ENCODE measurements around the gene GSC2.

Gene GSC2

GRCh38 chr22:19132153-19132552, 17.9 kb downstream of the GSC2 start:
- no peak for DNase-seq

GRCh38 chr22:19131685-19132015, 18.4 kb downstream of the GSC2 start:
- no peak for DNase-seq

GRCh38 chr22:19130959-19131684, 19.0 kb downstream of the GSC2 start, which contains the start of gene TSSK2:
Gene TSSK2 (plus strand): TSS chr22:19131308. CDS start chr22:19131400, 92 bp downstream.
- no peak for DNase-seq

GRCh38 chr22:19129871-19130270, 20.2 kb downstream of the GSC2 start:
- no peak for DNase-seq

GRCh38 chr22:19128946-19129727, 21.0 kb downstream of the GSC2 start:
- no peak for DNase-seq

GRCh38 chr22:19128009-19128401, 22.1 kb downstream of the GSC2 start:
- no peak for DNase-seq

- no peak for DNase-seq
These were observed 22.6 kb downstream of the GSC2 start for GRCh38 chr22:19127329-19128008.

- no peak for DNase-seq
These were observed 23.5 kb downstream of the GSC2 start for GRCh38 chr22:19126309-19127273.

- no peak for DNase-seq
These were observed 24.4 kb downstream of the GSC2 start for GRCh38 chr22:19125474-19126308.

GRCh38 chr22:19125011-19125410, 25.1 kb downstream of the GSC2 start:
- DNase-seq, result no peak

GRCh38 chr22:19124377-19124776, 25.7 kb downstream of the GSC2 start:
- DNase-seq, result no peak

- DNase-seq, result no peak
These were observed 26.2 kb downstream of the GSC2 start for GRCh38 chr22:19123936-19124335.

GRCh38 chr22:19122752-19123492, 27.2 kb downstream of the GSC2 start:
- DNase-seq, result no peak

GRCh38 chr22:19122143-19122751, 27.8 kb downstream of the GSC2 start, which contains the start of gene DGCR2:
Gene DGCR2 (minus strand): TSS chr22:19122412. CDS start chr22:19122206, 206 bp downstream.
- peak; percentile 97 for DNase-seq

- DNase-seq, result no peak
These were observed 28.4 kb downstream of the GSC2 start for GRCh38 chr22:19121631-19122142.

GRCh38 chr22:19120829-19121630, 29.1 kb downstream of the GSC2 start:
- no peak for DNase-seq

- no peak for DNase-seq
These were observed 30.1 kb downstream of the GSC2 start for GRCh38 chr22:19119949-19120348.

- no peak for DNase-seq
These were observed 31.7 kb downstream of the GSC2 start for GRCh38 chr22:19118329-19118880.

- DNase-seq, result peak; percentile 60
These were observed 33.0 kb downstream of the GSC2 start for GRCh38 chr22:19117111-19117512.

Measured in NCI-H1436 (cell line).